ENCODE data around the gene PHKA2. TPM values are rescaled to one million over a fixed set of nuclear protein-coding genes. Genes with fewer than 3 reads are reported as not detected.

The PHKA2 gene
- total RNA-seq, 3 donors from 2014 or later, result 23.5 to 41.8 (median 33.6) TPM

DNA sequence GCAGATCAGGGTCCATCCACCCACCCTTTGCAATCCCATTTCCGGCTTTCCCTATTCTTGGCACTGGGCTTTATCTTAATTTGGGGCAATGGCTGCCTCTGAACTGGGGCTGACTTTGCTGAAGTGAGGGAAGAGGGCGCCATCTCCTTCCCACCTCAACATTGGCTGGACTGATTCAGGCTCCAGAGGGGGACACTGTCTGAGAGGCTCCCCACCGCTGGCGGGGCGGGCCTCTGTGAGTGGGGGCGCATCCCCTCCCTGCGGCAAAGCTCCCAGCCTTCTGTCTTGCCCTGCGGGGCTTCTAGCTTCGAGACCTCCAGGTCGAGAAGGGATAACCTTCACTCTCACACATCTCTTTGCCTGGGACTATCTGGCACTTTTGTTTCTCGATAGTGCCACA lies 85.8 kb downstream of the PHKA2 start:
- Histone ChIP-seq H3K9me3 (no peaks in the 10 kb centered on the region), H3K36me3 (ENCODE audit: low read depth) (no peaks in the 10 kb centered on the region), H3K4me3 (no peak overlapping the region), H3K4me1 (ENCODE audit: low read depth) (no peaks in the 10 kb centered on the region)
- DNase-seq, result no peak
- ATAC-seq, result no peak
- intact Hi-C loops (cut with DNase I, micrococcal nuclease), result no loop called here
- TF ChIP-seq, protein P1, sequence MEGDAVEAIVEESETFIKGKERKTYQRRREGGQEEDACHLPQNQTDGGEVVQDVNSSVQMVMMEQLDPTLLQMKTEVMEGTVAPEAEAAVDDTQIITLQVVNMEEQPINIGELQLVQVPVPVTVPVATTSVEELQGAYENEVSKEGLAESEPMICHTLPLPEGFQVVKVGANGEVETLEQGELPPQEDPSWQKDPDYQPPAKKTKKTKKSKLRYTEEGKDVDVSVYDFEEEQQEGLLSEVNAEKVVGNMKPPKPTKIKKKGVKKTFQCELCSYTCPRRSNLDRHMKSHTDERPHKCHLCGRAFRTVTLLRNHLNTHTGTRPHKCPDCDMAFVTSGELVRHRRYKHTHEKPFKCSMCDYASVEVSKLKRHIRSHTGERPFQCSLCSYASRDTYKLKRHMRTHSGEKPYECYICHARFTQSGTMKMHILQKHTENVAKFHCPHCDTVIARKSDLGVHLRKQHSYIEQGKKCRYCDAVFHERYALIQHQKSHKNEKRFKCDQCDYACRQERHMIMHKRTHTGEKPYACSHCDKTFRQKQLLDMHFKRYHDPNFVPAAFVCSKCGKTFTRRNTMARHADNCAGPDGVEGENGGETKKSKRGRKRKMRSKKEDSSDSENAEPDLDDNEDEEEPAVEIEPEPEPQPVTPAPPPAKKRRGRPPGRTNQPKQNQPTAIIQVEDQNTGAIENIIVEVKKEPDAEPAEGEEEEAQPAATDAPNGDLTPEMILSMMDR (IDR thresholded peaks at IDR 0.05), result no peak

DNA sequence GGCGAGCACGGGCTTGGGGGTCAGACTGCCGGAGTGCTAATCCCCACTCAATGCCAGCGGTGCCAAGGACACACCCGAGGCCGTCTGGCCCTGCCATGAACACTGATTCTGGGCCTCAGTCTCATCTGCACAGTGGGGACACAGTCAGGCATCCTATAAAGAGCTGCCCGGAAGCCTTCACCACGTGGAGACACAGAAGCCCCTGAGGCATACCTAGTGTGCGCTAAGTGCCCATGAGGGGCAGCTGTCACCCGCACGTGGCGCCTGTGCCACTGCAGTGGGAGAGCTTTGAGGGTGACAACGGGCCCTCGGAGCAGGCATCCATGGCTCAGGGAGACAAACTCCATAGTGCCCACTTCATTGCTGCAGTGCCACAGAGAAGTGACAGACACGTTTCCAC lies 86.3 kb downstream of the PHKA2 start:
- ATAC-seq (no peak), DNase-seq (no peak)
- Histone ChIP-seq H3K36me3 (ENCODE audit: low read depth) (no peaks in the 10 kb centered on the region), H3K4me3 (no peak overlapping the region), H3K9me3 (no peaks in the 10 kb centered on the region), H3K4me1 (ENCODE audit: low read depth) (no peaks in the 10 kb centered on the region)
- TF ChIP-seq, protein P1 (IDR thresholded peaks at IDR 0.05), result no peak
- intact Hi-C loops (cut with DNase I, micrococcal nuclease), result no loop called here

DNA sequence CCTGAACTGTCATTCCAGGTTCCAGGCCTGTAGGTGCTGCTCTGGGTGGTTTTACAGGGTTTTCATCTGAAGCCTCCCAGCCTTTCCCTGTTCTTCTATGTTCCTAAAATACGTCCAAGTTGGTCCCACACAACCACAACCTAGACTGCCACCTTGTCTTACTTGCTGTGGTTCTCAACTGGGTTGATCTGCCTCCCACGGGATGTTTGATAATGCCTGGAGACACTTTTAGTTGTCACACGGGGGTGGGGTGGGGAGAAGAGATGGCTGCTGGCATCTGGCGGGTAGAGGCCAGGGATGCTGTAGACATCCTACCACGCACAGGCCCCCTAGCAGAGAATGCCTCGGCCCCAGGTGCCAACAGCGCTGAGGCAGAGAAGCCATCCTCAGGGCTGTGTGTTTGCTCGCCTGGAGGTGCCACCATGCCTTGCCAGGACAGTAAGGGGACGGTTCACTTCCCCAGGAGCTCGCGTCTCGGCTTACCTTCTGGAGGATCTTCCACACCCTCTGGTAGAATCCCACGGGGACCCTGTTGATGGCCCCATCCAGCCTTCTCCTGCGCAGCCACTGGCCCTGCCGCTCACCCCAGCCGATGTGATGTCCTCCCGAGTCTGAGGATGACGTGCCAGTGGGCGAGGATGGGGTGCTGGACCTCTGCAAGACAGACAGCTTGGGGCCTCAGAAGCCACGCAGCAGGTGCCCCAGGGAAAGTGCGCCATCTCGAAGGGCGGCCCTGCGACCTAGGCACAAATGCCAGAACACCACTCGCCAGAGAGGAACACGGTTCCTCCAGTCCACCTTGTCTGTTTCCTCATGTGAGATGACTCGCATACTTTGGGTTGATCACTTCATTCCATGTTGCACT lies 87.0 kb downstream of the PHKA2 start:
- no peak overlapping the region for H3K4me3 ChIP-seq
- no peak for ATAC-seq
- no peak for DNase-seq
- H3K36me3 ChIP-seq (ENCODE audit: low read depth), result no peaks in the 10 kb centered on the region
- TF ChIP-seq, protein P1 (IDR thresholded peaks at IDR 0.05), result no peak
- intact Hi-C loops (cut with DNase I, micrococcal nuclease), result no loop called here
- no peaks in the 10 kb centered on the region for H3K9me3 ChIP-seq
- no peaks in the 10 kb centered on the region for H3K4me1 ChIP-seq (ENCODE audit: low read depth)

DNA sequence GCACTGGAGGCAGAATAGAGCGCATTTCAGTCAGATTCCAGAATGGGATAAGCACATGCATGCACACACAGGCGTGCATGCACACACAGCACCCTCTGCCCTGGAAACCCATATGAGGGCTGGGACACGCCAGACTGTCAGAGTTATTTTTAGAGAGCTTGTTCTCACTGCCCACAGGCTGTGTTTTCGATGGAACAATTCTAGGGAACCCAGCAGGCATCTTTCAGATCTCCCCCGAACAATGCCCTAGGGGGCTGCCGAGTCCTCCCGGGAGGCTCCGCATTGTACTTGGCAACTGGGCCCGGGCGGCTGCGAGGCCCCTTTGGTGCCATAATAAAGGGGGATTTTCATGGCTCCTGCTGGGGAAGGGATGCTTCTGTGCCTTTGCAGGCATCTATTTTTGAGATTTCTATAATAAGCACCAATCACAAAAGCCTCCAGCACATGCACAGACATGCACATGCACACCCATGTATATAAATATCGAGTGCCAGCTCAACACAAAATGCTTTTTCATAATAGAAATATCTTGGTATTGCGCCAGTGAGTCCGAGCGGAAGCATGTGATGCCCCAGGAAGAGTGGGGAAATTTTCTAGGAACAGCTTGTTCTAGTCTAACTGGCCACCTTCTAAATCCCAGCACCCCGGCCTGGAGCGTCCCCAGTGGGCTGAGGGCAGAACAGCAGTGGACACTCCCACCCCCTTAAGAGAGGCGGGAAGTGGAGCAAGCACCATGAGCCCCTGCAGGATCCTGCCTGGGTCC lies 88.5 kb downstream of the PHKA2 start:
- Histone ChIP-seq H3K36me3 (ENCODE audit: low read depth) (no peaks in the 10 kb centered on the region), H3K9me3 (no peaks in the 10 kb centered on the region), H3K4me3 (no peak overlapping the region), H3K4me1 (ENCODE audit: low read depth) (no peaks in the 10 kb centered on the region)
- no peak for ATAC-seq
- TF ChIP-seq, protein P1 (IDR thresholded peaks at IDR 0.05), result no peak
- intact Hi-C loops (cut with DNase I, micrococcal nuclease), result no loop called here
- DNase-seq, result no peak

DNA sequence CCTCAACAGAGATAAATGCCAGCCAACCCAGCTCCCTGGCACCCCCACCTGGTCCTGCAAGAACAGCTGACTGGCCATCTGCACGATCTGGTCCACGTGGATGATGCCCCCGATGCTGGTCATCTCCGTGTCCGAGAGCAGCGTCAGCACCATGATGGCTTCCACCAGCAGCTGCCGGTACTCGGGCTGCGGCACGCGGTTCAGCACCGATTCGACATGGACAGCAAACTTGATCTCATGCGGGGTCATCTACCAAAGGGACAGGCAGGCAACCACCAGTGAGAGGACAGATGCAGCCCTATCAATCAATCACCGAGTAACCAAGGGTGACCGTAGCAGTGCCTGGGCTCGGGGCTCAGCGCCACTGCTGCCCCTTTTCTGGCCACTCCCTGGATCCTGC lies 89.8 kb downstream of the PHKA2 start:
- ATAC-seq (no peak), DNase-seq (no peak)
- intact Hi-C loops (cut with DNase I, micrococcal nuclease), result no loop called here
- Histone ChIP-seq H3K36me3 (ENCODE audit: low read depth) (no peaks in the 10 kb centered on the region), H3K9me3 (no peaks in the 10 kb centered on the region), H3K4me3 (no peak overlapping the region), H3K4me1 (ENCODE audit: low read depth) (no peaks in the 10 kb centered on the region)
- TF ChIP-seq, protein P1 (IDR thresholded peaks at IDR 0.05), result no peak

All from mucosa of descending colon (tissue), 3 donors.